Neural crest cell (in vitro differentiated cells): ENCODE results near the gene SCRT2. TPM values are rescaled to one million over a fixed set of nuclear protein-coding genes. Genes with fewer than 3 reads are reported as not detected.

Experiments used
- DNase-seq: peaks from one replicate; pipeline ENCODE4 v3.0.0; 2021; ENCODE audit warnings: low read depth, mixed read lengths, low spot score
- H3K27ac Mint-ChIP-seq: one replicate; pipeline ENCODE4 v1.8.0; 2021; ENCODE audit warnings: mild to moderate bottlenecking, mixed read lengths; ENCODE audit not compliant: unreplicated experiment
- H3K27me3 Mint-ChIP-seq: 2 replicates; pipeline ENCODE4 v1.8.0; 2021; ENCODE audit warnings: low read depth, mild to moderate bottlenecking, mixed read lengths
- H3K36me3 Mint-ChIP-seq: 2 replicates; pipeline ENCODE4 v1.8.0; 2021; ENCODE audit warnings: low read depth, mild to moderate bottlenecking, mixed read lengths
- H3K4me1 Mint-ChIP-seq: 2 replicates; pipeline ENCODE4 v1.8.0; 2021; ENCODE audit warnings: mixed read lengths
- H3K4me3 Mint-ChIP-seq: one replicate; pipeline ENCODE4 v1.8.0; 2021; ENCODE audit warnings: mild to moderate bottlenecking, mixed read lengths
- H3K9me3 Mint-ChIP-seq: 2 replicates; pipeline ENCODE4 v1.8.0; 2021; ENCODE audit warnings: mixed read lengths
- CTCF ChIP-seq: fragments of 200-600 bp; sonication (generic); conservative IDR thresholded peaks from 2 replicates; pipeline ENCODE4 v1.5.0; 2021; ENCODE audit warnings: antibody characterized with exemption, mild to moderate bottlenecking
- total RNA-seq: library from RNA; stranded (reverse); gene quantifications from 2 replicates; pipeline ENCODE4 v1.2.1, GENCODE V29; 2021

Gene SCRT2
- total RNA-seq, 1 donor from 2014 or later, result 3.7 TPM

- Mint-ChIP-seq H3K27me3 (peaks cover 94% of the 10 kb centered on the region), H3K27ac (no peak overlapping the region), H3K4me1 (peaks cover 12% of the 10 kb centered on the region), H3K36me3 (no peaks in the 10 kb centered on the region), H3K9me3 (no peaks in the 10 kb centered on the region), H3K4me3 (no peak overlapping the region)
- no peak for DNase-seq
- TF ChIP-seq CTCF, result no peak
Observed at GRCh38 chr20:676967-677366, 1.4 kb upstream of the SCRT2 start.

- no peak for TF ChIP-seq CTCF
- Mint-ChIP-seq H3K9me3 (no peaks in the 10 kb centered on the region), H3K27ac (no peak overlapping the region), H3K27me3 (peaks cover 97% of the 10 kb centered on the region), H3K4me3 (peak overlapping the region; percentile 71), H3K36me3 (no peaks in the 10 kb centered on the region), H3K4me1 (peaks cover 14% of the 10 kb centered on the region)
- DNase-seq, result no peak
Observed at GRCh38 chr20:676315-676937, 824 bp upstream of the SCRT2 start.

- H3K27ac Mint-ChIP-seq, result no peak overlapping the region
- TF ChIP-seq CTCF, result no peak
- peaks cover 14% of the 10 kb centered on the region for H3K4me1 Mint-ChIP-seq
- H3K36me3 Mint-ChIP-seq, result no peaks in the 10 kb centered on the region
- peaks cover 90% of the 10 kb centered on the region for H3K27me3 Mint-ChIP-seq
- peak overlapping the region; percentile 27 for H3K4me3 Mint-ChIP-seq
- H3K9me3 Mint-ChIP-seq, result no peaks in the 10 kb centered on the region
- DNase-seq, result no peak
Observed at GRCh38 chr20:675033-675452, 559 bp downstream of the SCRT2 start.

GRCh38 chr20:673603-674001 lies 2.0 kb downstream of the SCRT2 start:
- Mint-ChIP-seq H3K4me1 (peaks cover 14% of the 10 kb centered on the region), H3K4me3 (no peak overlapping the region), H3K36me3 (no peaks in the 10 kb centered on the region), H3K27ac (no peak overlapping the region), H3K9me3 (no peaks in the 10 kb centered on the region), H3K27me3 (peaks cover 76% of the 10 kb centered on the region)
- no peak for TF ChIP-seq CTCF
- DNase-seq, result no peak

- Mint-ChIP-seq H3K27ac (no peak overlapping the region), H3K4me3 (no peak overlapping the region), H3K9me3 (no peaks in the 10 kb centered on the region), H3K4me1 (peaks cover 14% of the 10 kb centered on the region), H3K36me3 (no peaks in the 10 kb centered on the region), H3K27me3 (peaks cover 73% of the 10 kb centered on the region)
- peak; percentile 32 for TF ChIP-seq CTCF
- no peak for DNase-seq
Observed at GRCh38 chr20:672963-673602, 2.5 kb downstream of the SCRT2 start.
